ENCODE data around the gene ABHD3.
"Not testable (repeated sequence)": the region's sequence is repeated elsewhere in the genome, so short reads cannot be mapped to it uniquely, and the experiment has no call there.

ABHD3 gene

DNA sequence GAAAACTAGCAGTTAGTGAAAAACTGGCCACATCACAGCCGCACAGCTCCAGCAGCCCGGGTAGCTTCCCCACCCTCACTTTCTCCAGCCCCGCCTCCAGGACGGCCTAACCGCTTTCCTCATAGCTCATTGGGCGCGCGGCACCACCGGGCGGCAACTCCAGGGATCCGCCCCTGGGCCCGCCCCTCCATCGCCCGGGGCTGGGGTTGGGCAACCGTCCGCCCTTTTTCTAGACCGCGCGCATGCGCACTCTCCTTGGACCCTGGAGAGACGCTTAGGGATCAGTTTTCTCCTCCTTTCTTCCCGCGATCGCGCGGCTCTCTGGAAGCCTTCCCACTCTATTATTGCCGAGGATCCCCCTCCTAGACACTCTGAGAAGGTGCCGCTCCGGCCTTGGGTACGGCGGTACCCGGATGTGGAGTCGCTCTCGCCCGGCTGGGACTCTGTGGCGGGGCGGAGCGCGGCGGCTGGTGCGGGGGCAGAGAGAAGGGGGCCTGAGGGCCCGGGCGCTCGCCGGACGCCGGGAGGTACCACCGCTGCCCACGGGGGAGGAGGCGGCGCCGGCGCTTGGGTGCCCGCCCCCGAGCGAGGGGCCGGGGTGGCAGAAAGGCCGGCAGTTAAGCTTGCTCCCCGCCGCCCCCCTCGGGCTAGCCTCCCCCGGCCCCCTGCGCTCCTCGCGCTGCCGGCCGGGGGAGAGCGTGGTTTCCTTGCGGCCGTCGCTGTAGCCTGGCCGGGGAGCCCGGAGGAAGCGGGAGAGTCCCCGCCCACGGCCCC is 36.2 kb upstream of the ABHD3 start, which contains the start of gene MIB1:
Gene MIB1 (plus strand): TSS at position 255 of the 774 bp plus-strand sequence. CDS start 792 bp downstream, outside the sequence.
- H3K4me1 ChIP-seq (ENCODE audit: insufficient read depth, poor library complexity, severe bottlenecking) = peaks cover 4% of the 10 kb centered on the region
- 0 out of 2 replicates have a peak, but pooled peaks cover 4% of the 10 kb centered on the region for H3K36me3 ChIP-seq (ENCODE audit: low read depth)
- H3K27me3 ChIP-seq (ENCODE audit: insufficient read depth, poor library complexity, severe bottlenecking) = no peaks in the 10 kb centered on the region
- TF ChIP-seq CTCF (IDR thresholded peaks at IDR 0.05; ENCODE audit: poor library complexity, severe bottlenecking) = no peak
- peak; percentile 97 for ATAC-seq (ENCODE audit: low read depth)
- H3K27ac ChIP-seq (ENCODE audit: poor library complexity, severe bottlenecking) = peak within 1 kb of the TSS; percentile 74
- no peaks in the 10 kb centered on the region for H3K9me3 ChIP-seq (ENCODE audit: severe bottlenecking)
- DNase-seq (ENCODE audit: low spot score) = peak; percentile 95
- peak within 1 kb of the TSS; percentile 71 for H3K4me3 ChIP-seq (ENCODE audit: severe bottlenecking)

DNA sequence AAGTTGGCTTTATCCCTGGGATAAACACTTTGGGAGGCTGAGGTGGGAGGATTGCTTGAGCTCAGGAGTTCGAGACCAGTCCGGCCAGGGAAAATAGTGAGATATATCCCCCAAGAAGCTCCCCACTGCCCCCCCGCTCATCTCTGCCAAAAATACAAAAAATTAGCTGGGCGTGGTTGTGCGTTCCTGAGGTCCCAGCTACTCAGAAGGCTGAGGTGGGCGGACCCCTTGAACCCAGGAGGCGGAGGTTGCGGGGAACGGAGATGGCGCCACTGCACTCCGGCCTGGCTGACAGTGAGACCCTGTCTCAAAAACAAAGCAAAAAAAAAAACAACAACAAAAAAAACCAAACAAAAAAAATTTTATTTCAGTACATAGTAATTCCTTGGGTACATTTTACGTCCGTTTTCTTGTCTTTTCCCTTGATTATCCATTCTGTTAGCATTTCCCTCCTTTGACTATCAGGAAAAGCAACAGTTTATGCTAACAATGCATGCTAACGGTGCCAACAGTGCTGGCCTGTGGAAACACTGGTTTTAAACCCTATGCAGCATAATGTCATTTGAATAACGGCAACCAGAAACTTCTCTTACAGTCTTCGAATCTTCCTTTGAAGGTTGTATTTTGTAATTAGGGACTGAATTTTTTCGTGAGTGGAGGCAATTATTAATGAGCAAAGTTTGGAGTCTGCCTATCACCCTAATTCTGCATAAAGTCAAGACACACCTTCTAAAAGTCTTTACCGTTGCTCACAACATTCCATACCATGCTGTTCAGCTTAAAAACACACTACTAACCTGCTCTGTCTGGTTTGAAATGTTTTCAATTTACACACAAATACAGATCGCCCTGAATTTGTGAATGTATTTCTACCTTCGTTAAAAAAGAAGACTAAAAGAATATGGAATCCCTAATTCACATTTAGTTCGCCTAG is 35.3 kb upstream of the ABHD3 start:
- no peak for DNase-seq (ENCODE audit: low spot score)
- Histone ChIP-seq H3K27me3 (ENCODE audit: insufficient read depth, poor library complexity, severe bottlenecking) (no peaks in the 10 kb centered on the region), H3K9me3 (ENCODE audit: severe bottlenecking) (no peaks in the 10 kb centered on the region), H3K4me1 (ENCODE audit: insufficient read depth, poor library complexity, severe bottlenecking) (peaks cover 4% of the 10 kb centered on the region), H3K27ac (ENCODE audit: poor library complexity, severe bottlenecking) (peak overlapping the region; percentile 74), H3K4me3 (ENCODE audit: severe bottlenecking) (peak overlapping the region; percentile 71), H3K36me3 (ENCODE audit: low read depth) (0 out of 2 replicates have a peak, but pooled peaks cover 4% of the 10 kb centered on the region)
- TF ChIP-seq CTCF (IDR thresholded peaks at IDR 0.05; ENCODE audit: poor library complexity, severe bottlenecking) = no peak
- ATAC-seq (ENCODE audit: low read depth) = peak; percentile 50

- H3K9me3 ChIP-seq (ENCODE audit: severe bottlenecking); DNase-seq (ENCODE audit: low spot score); ATAC-seq (ENCODE audit: low read depth); H3K27ac ChIP-seq (ENCODE audit: poor library complexity, severe bottlenecking); H3K36me3 ChIP-seq (ENCODE audit: low read depth); H3K4me3 ChIP-seq (ENCODE audit: severe bottlenecking); H3K4me1 ChIP-seq (ENCODE audit: insufficient read depth, poor library complexity, severe bottlenecking); H3K27me3 ChIP-seq (ENCODE audit: insufficient read depth, poor library complexity, severe bottlenecking): not testable (repeated sequence)
Measured at GRCh38 chr18:21736926-21737325, 32.4 kb upstream of the ABHD3 start.

GRCh38 chr18:21735452-21736015 is 31.0 kb upstream of the ABHD3 start:
- Histone ChIP-seq H3K9me3 (ENCODE audit: severe bottlenecking) (no peaks in the 10 kb centered on the region), H3K4me3 (ENCODE audit: severe bottlenecking) (no peak overlapping the region), H3K4me1 (ENCODE audit: insufficient read depth, poor library complexity, severe bottlenecking) (peaks cover 8% of the 10 kb centered on the region), H3K27ac (ENCODE audit: poor library complexity, severe bottlenecking) (no peak overlapping the region), H3K36me3 (ENCODE audit: low read depth) (no peaks in the 10 kb centered on the region), H3K27me3 (ENCODE audit: insufficient read depth, poor library complexity, severe bottlenecking) (no peaks in the 10 kb centered on the region)
- DNase-seq (ENCODE audit: low spot score) (no peak), ATAC-seq (ENCODE audit: low read depth) (no peak)
- TF ChIP-seq CTCF (IDR thresholded peaks at IDR 0.05; ENCODE audit: poor library complexity, severe bottlenecking) = no peak

DNA sequence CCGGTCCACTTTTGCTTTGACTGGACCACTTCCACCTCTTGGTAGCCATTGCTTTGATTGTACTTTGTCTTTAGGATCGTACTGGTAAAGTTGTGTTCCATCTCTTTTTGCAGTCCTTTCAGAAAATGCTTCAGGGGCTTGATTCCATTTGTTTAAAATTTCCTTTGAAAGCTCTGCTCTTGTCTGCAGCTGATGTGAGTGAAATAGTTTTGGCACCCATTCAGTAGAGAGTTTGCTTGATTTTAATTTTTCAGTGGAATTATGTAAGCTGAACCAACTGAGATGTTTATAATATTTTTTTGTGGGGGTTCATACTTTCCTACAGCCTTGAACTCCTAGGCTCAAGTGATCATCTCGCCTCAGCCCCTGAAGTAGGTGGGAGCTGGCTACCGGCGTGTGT is 28.4 kb upstream of the ABHD3 start:
- DNase-seq (ENCODE audit: low spot score) (no peak), ATAC-seq (ENCODE audit: low read depth) (no peak)
- Histone ChIP-seq H3K4me1 (ENCODE audit: insufficient read depth, poor library complexity, severe bottlenecking) (peaks cover 4% of the 10 kb centered on the region), H3K36me3 (ENCODE audit: low read depth) (no peaks in the 10 kb centered on the region), H3K27me3 (ENCODE audit: insufficient read depth, poor library complexity, severe bottlenecking) (no peaks in the 10 kb centered on the region), H3K9me3 (ENCODE audit: severe bottlenecking) (no peaks in the 10 kb centered on the region), H3K4me3 (ENCODE audit: severe bottlenecking) (no peak overlapping the region), H3K27ac (ENCODE audit: poor library complexity, severe bottlenecking) (no peak overlapping the region)
- no peak for TF ChIP-seq CTCF (IDR thresholded peaks at IDR 0.05; ENCODE audit: poor library complexity, severe bottlenecking)
